H1 (cell line): ENCODE data around the gene CAVIN1. TPM values are rescaled to one million over a fixed set of nuclear protein-coding genes. Genes with fewer than 3 reads are reported as not detected.

Source experiments
- CTCF ChIA-PET: fragments of 300-600 bp; sonication (Branson Sonifier 250); formaldehyde crosslinking; loops from one replicate; lab custom pipeline; 2021; ENCODE audit not compliant: partially characterized antibody; lab: Charles Lee
- POLR2A ChIA-PET: fragments of 300-600 bp; sonication (Branson Sonifier 250); formaldehyde crosslinking; loops from one replicate; lab custom pipeline; 2021; ENCODE audit warnings: inconsistent platforms; ENCODE audit not compliant: partially characterized antibody; lab: Charles Lee
- DNase-seq, 2 experiments: peaks; one replicate each; pipeline versions ENCODE4 v3.0.0 to v3.0.0-alpha.2; 2010 to 2022; ENCODE audit warnings: low spot score in 2 of 2, low read depth in 1 of 2, mixed read lengths in 1 of 2
- FAIRE-seq: peaks from 2 replicates; lab custom pipeline; 2011; peaks lifted over from hg19 to GRCh38; lab: Jason Lieb, UNC
- H2AFZ ChIP-seq: 2 replicates; pipeline ENCODE4 v1.8.1; 2012; ENCODE audit warnings: low read length, inconsistent platforms
- H2AK5ac ChIP-seq: 2 replicates; pipeline ENCODE4 v1.6.1; 2013; ENCODE audit warnings: low read depth, low read length
- H2BK120ac ChIP-seq: replicated peaks from 2 replicates; pipeline ENCODE3; 2013; ENCODE audit warnings: low read depth, low read length, inconsistent platforms
- H2BK12ac ChIP-seq: 2 replicates; pipeline ENCODE4 v1.6.1; 2013; ENCODE audit warnings: low read depth, low read length
- H2BK15ac ChIP-seq: 2 replicates; pipeline ENCODE4 v1.6.1; 2013; ENCODE audit warnings: low read length
- H2BK20ac ChIP-seq: 2 replicates; pipeline ENCODE4 v1.6.1; 2013; ENCODE audit warnings: low read length
- H2BK5ac ChIP-seq: 2 replicates; pipeline ENCODE4 v1.6.1; 2013; ENCODE audit warnings: low read depth, low read length
- H3K14ac ChIP-seq: 2 replicates; pipeline ENCODE4 v1.6.1; 2013; ENCODE audit warnings: inconsistent platforms; ENCODE audit not compliant: insufficient read length
- H3K18ac ChIP-seq: 2 replicates; pipeline ENCODE4 v1.6.1; 2013; ENCODE audit warnings: low read length; ENCODE audit errors: extremely low read depth
- H3K23ac ChIP-seq: 2 replicates; pipeline ENCODE4 v1.6.1; 2013; ENCODE audit warnings: inconsistent platforms; ENCODE audit not compliant: insufficient read length
- H3K23me2 ChIP-seq: 2 replicates; pipeline ENCODE4 v1.6.1; 2013; ENCODE audit warnings: low read depth, low read length
- H3K27ac ChIP-seq: 2 replicates; pipeline ENCODE4 v1.6.1; 2011; ENCODE audit warnings: low read depth, low read length, inconsistent platforms
- H3K27me3 ChIP-seq, 4 experiments: replicated peaks in 1 of 4; 1 replicate in 1 of 4; 2 replicates in 3 of 4; pipeline versions ENCODE4 v1.6.1 to v1.8.1; 2011 to 2013; ENCODE audit warnings: low read length in 3 of 4, mild to moderate bottlenecking in 3 of 4, inconsistent platforms in 2 of 4, mixed read lengths in 2 of 4, moderate library complexity in 1 of 4; ENCODE audit not compliant: control insufficient read depth in 3 of 4, insufficient read depth in 3 of 4; ENCODE audit errors: extremely low read depth in 1 of 4
- H3K36me3 ChIP-seq, 4 experiments: 2 replicates each; pipeline versions ENCODE4 v1.6.1 to v1.8.1; 2011 to 2013; ENCODE audit warnings: mild to moderate bottlenecking in 4 of 4, low read length in 3 of 4, moderate library complexity in 2 of 4, control low read depth in 1 of 4, inconsistent platforms in 1 of 4; ENCODE audit not compliant: insufficient read depth in 4 of 4, control insufficient read depth in 2 of 4
- H3K4ac ChIP-seq: replicated peaks from 2 replicates; pipeline ENCODE3; 2013; ENCODE audit warnings: low read length, low read depth, mixed read lengths, inconsistent platforms; ENCODE audit not compliant: insufficient read length
- H3K4me1 ChIP-seq, 4 experiments: replicated peaks in 1 of 4; 1 replicate in 1 of 4; 2 replicates in 3 of 4; pipeline versions ENCODE4 v1.6.1 to v1.8.1; 2011 to 2013; ENCODE audit warnings: low read length in 3 of 4, inconsistent platforms in 2 of 4, mixed read lengths in 1 of 4; ENCODE audit not compliant: insufficient read depth in 4 of 4, control insufficient read depth in 3 of 4
- H3K4me2 ChIP-seq, 2 experiments: 2 replicates each; pipeline versions ENCODE4 v1.6.1 to v1.8.1; 2011 to 2013; ENCODE audit warnings: low read depth in 2 of 2, low read length in 2 of 2, control low read depth in 1 of 2, inconsistent platforms in 1 of 2, mild to moderate bottlenecking in 1 of 2; ENCODE audit not compliant: insufficient read depth in 1 of 2
- H3K4me3 ChIP-seq, 4 experiments: fragments of 200-600, 300-600 bp in 1 of 4; sonication (generic), shearing (Covaris generic), sonication (Bioruptor Twin) in 1 of 4; 2 replicates each; pipeline versions ENCODE4 v1.5.1 to v1.8.1; 2011 to 2016; ENCODE audit warnings: low read length in 4 of 4, low read depth in 3 of 4, control low read depth in 2 of 4, inconsistent platforms in 2 of 4, mild to moderate bottlenecking in 2 of 4, mixed read lengths in 1 of 4, moderate library complexity in 1 of 4; ENCODE audit not compliant: insufficient read depth in 2 of 4; ENCODE audit errors: extremely low read depth in 1 of 4
- H3K56ac ChIP-seq: replicated peaks from 2 replicates; pipeline ENCODE3; 2013; ENCODE audit warnings: low read depth, mild to moderate bottlenecking, mixed read lengths, low read length, inconsistent platforms; ENCODE audit not compliant: insufficient read length
- H3K79me1 ChIP-seq: 2 replicates; pipeline ENCODE4 v1.6.1; 2013; ENCODE audit warnings: low read depth, low read length, control low read depth
- H3K79me2 ChIP-seq, 2 experiments: 2 replicates each; pipeline versions ENCODE4 v1.6.1 to v1.8.1; 2012 to 2013; ENCODE audit warnings: low read length in 2 of 2, mild to moderate bottlenecking in 2 of 2, inconsistent platforms in 1 of 2; ENCODE audit not compliant: insufficient read depth in 2 of 2, control insufficient read depth in 1 of 2
- H3K9ac ChIP-seq, 4 experiments: replicated peaks in 1 of 4; 1 replicate in 1 of 4; 2 replicates in 3 of 4; pipeline versions ENCODE4 v1.6.1 to v1.8.1; 2011 to 2013; ENCODE audit warnings: low read depth in 3 of 4, low read length in 3 of 4, control low read depth in 2 of 4, mild to moderate bottlenecking in 2 of 4, moderate library complexity in 2 of 4, inconsistent platforms in 1 of 4; ENCODE audit errors: extremely low read depth in 1 of 4
- H3K9me3 ChIP-seq, 2 experiments: 2 replicates each; pipeline versions ENCODE4 v1.6.1 to v1.8.1; 2012 to 2013; ENCODE audit warnings: mild to moderate bottlenecking in 2 of 2, moderate library complexity in 2 of 2, control low read depth in 1 of 2, inconsistent platforms in 1 of 2, low read depth in 1 of 2, low read length in 1 of 2, mixed read lengths in 1 of 2; ENCODE audit not compliant: insufficient read depth in 2 of 2
- H4K20me1 ChIP-seq, 2 experiments: replicated peaks in 1 of 2; 2 replicates each; pipeline versions ENCODE3 to v1.8.1; 2011 to 2013; ENCODE audit warnings: inconsistent platforms in 2 of 2, low read length in 2 of 2, mild to moderate bottlenecking in 1 of 2; ENCODE audit not compliant: insufficient read depth in 2 of 2, control insufficient read depth in 1 of 2
- H4K5ac ChIP-seq: 2 replicates; pipeline ENCODE4 v1.6.1; 2013; ENCODE audit warnings: low read length, low read depth, mixed read lengths, inconsistent platforms; ENCODE audit not compliant: insufficient read length
- H4K8ac ChIP-seq: 2 replicates; pipeline ENCODE4 v1.8.0; 2013; ENCODE audit warnings: mild to moderate bottlenecking, moderate library complexity, low read length, inconsistent platforms; ENCODE audit not compliant: insufficient read depth; ENCODE audit errors: extremely low read depth
- H4K91ac ChIP-seq: replicated peaks from 2 replicates; pipeline ENCODE3; 2013; ENCODE audit warnings: low read length, mixed read lengths, inconsistent platforms; ENCODE audit not compliant: insufficient read length
- BRCA1 ChIP-seq: IDR thresholded peaks from 2 replicates; pipeline ENCODE4 v1.6.1; 2012; ENCODE audit warnings: low read depth, low read length, improper control_type of control experiment
- CTCF ChIP-seq, 3 experiments: IDR thresholded peaks; 1 replicate in 2 of 3; 2 replicates in 1 of 3; pipeline versions ENCODE4 v1.5.1 to v1.6.1; 2011; ENCODE audit warnings: low read length in 3 of 3, mild to moderate bottlenecking in 3 of 3, inconsistent platforms in 2 of 3, low read depth in 1 of 3, moderate library complexity in 1 of 3; ENCODE audit not compliant: insufficient read depth in 1 of 3; ENCODE audit errors: control extremely low read depth in 1 of 3
- FOSL1 ChIP-seq: IDR thresholded peaks from 2 replicates; pipeline ENCODE4 v1.6.1; 2011; ENCODE audit warnings: mild to moderate bottlenecking, low read depth, low read length, moderate library complexity; ENCODE audit not compliant: insufficient read depth
- GABPA ChIP-seq: IDR thresholded peaks from 2 replicates; pipeline ENCODE4 v1.6.1; 2011; ENCODE audit warnings: mild to moderate bottlenecking, low read length, moderate library complexity, borderline replicate concordance; ENCODE audit not compliant: insufficient read depth
- RBBP5 ChIP-seq: IDR thresholded peaks from 2 replicates; pipeline ENCODE4 v1.7.1; 2012; ENCODE audit warnings: low read depth, mild to moderate bottlenecking, inconsistent platforms, low read length, moderate library complexity, borderline replicate concordance
- RXRA ChIP-seq: IDR thresholded peaks from 2 replicates; pipeline ENCODE4 v1.6.1; 2011; ENCODE audit warnings: low read depth, mild to moderate bottlenecking, low read length, moderate library complexity; ENCODE audit not compliant: insufficient read depth
- SP1 ChIP-seq: IDR thresholded peaks from 2 replicates; pipeline ENCODE4 v1.6.1; 2011; ENCODE audit warnings: low read depth, low read length
- SP2 ChIP-seq: IDR thresholded peaks from 2 replicates; pipeline ENCODE4 v1.6.1; 2012; ENCODE audit warnings: mild to moderate bottlenecking, low read length, inconsistent platforms
- TEAD4 ChIP-seq: IDR thresholded peaks from 2 replicates; pipeline ENCODE4 v1.6.1; 2012; ENCODE audit warnings: low read depth, low read length, inconsistent platforms, mixed read lengths
- WGBS, 2 experiments: shearing (Covaris generic) in 1 of 2; methylation state at CpG; one replicate each; pipeline versions ENCODE4 v1.1.6 to v1.1.7; 2013 to 2015; ENCODE audit warnings: low lambda C conversion rate in 2 of 2, mixed read lengths in 2 of 2, inconsistent platforms in 1 of 2, low coverage in 1 of 2, missing lambda C conversion rate in 1 of 2; ENCODE audit not compliant: insufficient replicate concordance in 2 of 2, insufficient coverage in 1 of 2, insufficient read length in 1 of 2; ENCODE audit errors: extremely low coverage in 1 of 2, missing lambda C conversion rate in 1 of 2; 5-methylcytosine and 5-hydroxymethylcytosine counted together
- polyA plus RNA-seq, 7 experiments: library from polyadenylated mRNA; depleted of rRNA in 3 of 7; stranded (reverse) in 5 of 7; unstranded in 2 of 7; fragments of >200 nt in 5 of 7; fragments of 200-250 nt in 2 of 7; gene quantifications; 1 replicate in 5 of 7; 2 replicates in 1 of 7; 4 replicates in 1 of 7; pipeline versions ENCODE4 v1.2.1 to v1.2.3, GENCODE V29; 2011 to 2013; ENCODE audit warnings: missing spikeins in 2 of 7, mixed read lengths in 2 of 7
- total RNA-seq: library from RNA; stranded (reverse); fragmentation: NEBNext Ultra II Directional; extraction: Animal tissue kit (Norgen Biotek cat#: 25700); gene quantifications from 2 replicates; pipeline ENCODE4 v1.2.1, GENCODE V29; 2021

The CAVIN1 gene
- total and polyA plus RNA-seq, 2 of the 8 experiments (the other 6 are each of a cell fraction or from before 2014, with no cell fraction given) = 16.2 to 41.6 TPM

- H3K14ac ChIP-seq = no peak overlapping the region
- no peak overlapping the region for H2AK5ac ChIP-seq
- H3K79me2 ChIP-seq = peaks cover 23 to 45% of the 10 kb centered on the region in 2 experiments
- no peak overlapping the region for H2BK20ac ChIP-seq
- no peaks in the 10 kb centered on the region for H3K9me3 ChIP-seq
- peak overlapping the region; percentile 73; the same call in 1 of the 2 replicates for H3K18ac ChIP-seq
- peak overlapping the region; percentile 64 for H3K56ac ChIP-seq
- H2BK120ac ChIP-seq = no peak overlapping the region
- H3K27ac ChIP-seq = peak overlapping the region; percentile 66; the same call in 1 of the 2 replicates
- FAIRE-seq (no peak), DNase-seq (peak in 1 of 2 experiments; percentile 80)
- H3K27me3 ChIP-seq = no peaks in the 10 kb centered on the region
- H2AFZ ChIP-seq = no peak overlapping the region
- peak overlapping the region; percentile 84 for H4K91ac ChIP-seq
- 0% methylated on average over 49 of the region's 62 CpGs; no CpG with 5 or more reads in 1 of the 2 experiments for WGBS, 2 experiments
- no peaks in the 10 kb centered on the region for H3K36me3 ChIP-seq
- H2BK5ac ChIP-seq = peak overlapping the region; percentile 81
- H3K23ac ChIP-seq = no peak overlapping the region
- H3K4ac ChIP-seq = no peak overlapping the region
- H3K4me1 ChIP-seq = peaks cover 3 to 14% (median 6%) of the 10 kb centered on the region in 4 experiments
- peak overlapping the region; percentile 69 to 81 (median 78) for H3K9ac ChIP-seq
- peaks cover 8% of the 10 kb centered on the region for H3K23me2 ChIP-seq
- no peak overlapping the region for H2BK15ac ChIP-seq
- POLR2A ChIA-PET = interaction anchor here (0.8 to 2.9 kb wide), 11 partner anchors 9 to 370 kb away, joined by 3 to 33 read pairs (median 5); partner anchors contain the start of genes CAVIN1 and DNAJC7
- H2BK12ac ChIP-seq = 0 out of 2 replicates have a peak overlapping the region, but pooled peaks have one; percentile 17
- peak overlapping the region; percentile 79 to 91 (median 82) for H3K4me3 ChIP-seq
- H3K79me1 ChIP-seq = 0 out of 2 replicates have a peak, but pooled peaks cover 3% of the 10 kb centered on the region
- CTCF ChIA-PET = interaction anchor here (0.8 to 3.1 kb wide), 5 partner anchors 15 to 140 kb away, joined by 3 to 18 read pairs (median 5); no protein-coding TSS in a partner anchor
- peak overlapping the region; percentile 74 to 85 for H3K4me2 ChIP-seq
- peaks cover 2 to 11% of the 10 kb centered on the region in 2 experiments for H4K20me1 ChIP-seq
- peak overlapping the region; percentile 83 for H4K5ac ChIP-seq
- peak overlapping the region; percentile 85 for H4K8ac ChIP-seq
- TF ChIP-seq CTCF (IDR thresholded peaks at IDR 0.05; ENCODE audit: control extremely low read depth in 1 of 3, insufficient read depth in 1 of 3, low read depth in 1 of 3, low read length in 3 of 3) (no peak), TEAD4 (no peak), SP1 (no peak), RXRA (no peak), SP2 (no peak), RBBP5 (no peak; the same call in 1 of the 2 replicates), GABPA (no peak), BRCA1 (no peak), FOSL1 (no peak)
Measured at GRCh38 chr17:42387661-42388380, 35.2 kb downstream of the CAVIN1 start.
